GM21381 (cell line): ENCODE results near the gene CACUL1.
"Not testable (repeated sequence)": the region's sequence is repeated elsewhere in the genome, so short reads cannot be mapped to it uniquely, and the experiment has no call there.

Source experiments
- ATAC-seq: cut with Tn5 transposase; IDR thresholded peaks from one replicate; pipeline ENCODE4 v1.9.1; 2021; ENCODE audit warnings: mild to moderate bottlenecking, moderate library complexity; ENCODE audit not compliant: unreplicated experiment

The CACUL1 gene

DNA sequence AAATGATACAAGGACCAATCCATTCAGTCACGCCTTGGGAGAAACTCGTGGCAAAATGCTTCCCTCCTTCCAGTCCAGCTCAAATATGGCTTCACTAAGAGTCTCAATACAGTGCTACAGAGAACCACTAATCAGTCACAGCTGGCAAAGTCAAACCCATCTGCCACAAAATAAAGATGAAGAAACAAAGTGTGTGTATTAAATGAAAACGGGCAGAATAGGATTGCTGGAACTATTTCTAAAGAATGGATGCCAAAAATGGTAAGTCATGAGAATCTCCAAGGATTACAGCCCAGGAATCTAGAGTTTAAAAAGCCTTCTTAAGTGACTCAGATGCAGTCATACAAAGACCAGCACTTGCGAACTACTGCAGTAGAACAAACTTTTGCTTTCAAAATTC is 61.9 kb downstream of the CACUL1 start:
- no peak for ATAC-seq

DNA sequence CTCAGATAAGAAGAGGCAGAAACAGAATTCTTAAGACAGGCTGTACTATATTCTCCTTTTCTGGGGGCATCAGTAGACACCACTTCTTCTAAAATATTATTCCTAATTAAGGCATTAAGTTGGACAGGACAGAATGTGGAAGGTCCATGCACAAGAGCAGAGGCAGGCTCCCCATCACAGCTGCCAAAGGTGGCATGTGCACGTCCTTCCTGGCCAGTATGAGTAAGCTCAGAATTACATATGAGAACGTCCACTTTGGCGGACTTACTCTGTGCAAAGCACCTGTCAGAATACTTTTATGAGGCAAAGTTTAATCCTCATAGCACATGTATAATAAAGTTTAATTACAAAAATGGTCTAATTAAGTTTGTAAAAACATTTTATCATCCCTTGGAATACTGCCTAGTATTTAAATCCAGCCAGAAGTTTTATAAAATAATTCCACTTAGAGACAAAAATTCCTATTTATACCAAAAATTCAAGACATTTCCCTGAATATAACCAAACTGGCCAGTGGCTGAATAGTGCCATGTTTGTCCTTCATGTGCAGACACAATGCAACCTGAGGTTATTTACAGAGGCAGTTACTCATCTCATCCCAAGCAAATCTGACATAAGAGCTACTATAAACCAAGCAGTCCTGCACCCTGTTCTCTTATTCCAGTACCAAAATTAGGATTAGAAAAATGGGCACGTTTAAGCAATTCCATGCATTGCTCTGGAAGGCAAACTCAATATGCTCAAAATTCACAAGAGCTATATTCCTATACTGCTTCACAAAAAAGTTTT is 65.5 kb downstream of the CACUL1 start:
- ATAC-seq: no peak

DNA sequence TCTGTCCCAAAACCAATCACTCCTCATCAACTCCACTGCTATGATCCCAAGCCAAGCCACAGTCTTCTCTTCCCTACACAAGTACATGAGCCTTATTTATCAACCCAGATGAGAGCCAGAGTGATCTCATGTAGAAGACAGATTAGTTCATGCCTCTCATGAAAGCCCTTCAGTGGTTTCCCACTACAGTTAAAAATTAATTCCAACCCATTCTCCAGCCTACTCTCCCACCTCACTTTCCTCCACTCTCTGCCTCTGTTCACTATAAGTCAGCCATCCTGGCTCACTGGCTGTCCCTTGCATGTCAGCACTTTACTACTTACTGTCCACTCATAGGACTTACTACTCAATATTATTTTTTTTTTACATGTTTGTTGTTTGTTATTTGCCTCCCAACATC is 67.3 kb downstream of the CACUL1 start:
- no peak for ATAC-seq

DNA sequence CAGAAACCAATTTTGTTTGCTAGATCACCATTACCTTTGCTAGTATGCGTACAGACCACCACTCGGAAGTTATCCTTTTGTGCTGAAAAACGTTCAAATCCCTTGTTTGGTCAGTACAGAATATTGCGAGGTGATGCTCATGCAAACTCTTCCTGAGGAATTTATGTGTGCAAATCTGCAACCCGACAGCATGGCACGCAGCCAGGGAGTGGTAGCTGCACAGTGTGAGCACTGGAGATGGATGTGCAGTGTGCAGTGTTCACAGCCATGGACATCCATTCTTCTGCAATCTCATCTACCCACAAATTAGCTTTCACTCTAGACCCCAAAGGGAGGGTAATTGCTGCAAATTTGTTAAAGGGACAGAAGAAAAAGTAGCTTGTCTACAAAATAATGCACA is 72.2 kb downstream of the CACUL1 start:
- no peak for ATAC-seq

DNA sequence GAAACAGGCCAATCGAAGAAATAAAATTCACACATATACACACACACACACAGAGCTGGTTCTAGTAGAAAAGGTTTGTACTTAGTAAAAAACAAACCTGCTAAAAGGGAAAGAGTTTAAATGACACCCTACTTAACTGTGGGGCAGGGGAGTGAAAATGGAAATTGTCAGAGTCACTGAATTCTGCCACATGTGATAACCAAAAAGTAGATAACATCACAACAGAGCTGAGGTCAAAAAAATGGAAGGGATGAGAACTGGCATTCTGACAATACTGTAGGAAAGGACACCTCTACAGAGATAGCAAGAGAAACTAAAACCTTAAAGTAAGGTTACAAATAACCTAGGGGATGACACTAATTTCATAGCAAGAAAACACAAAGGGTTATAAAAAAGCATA is 74.6 kb downstream of the CACUL1 start:
- no peak for ATAC-seq

DNA sequence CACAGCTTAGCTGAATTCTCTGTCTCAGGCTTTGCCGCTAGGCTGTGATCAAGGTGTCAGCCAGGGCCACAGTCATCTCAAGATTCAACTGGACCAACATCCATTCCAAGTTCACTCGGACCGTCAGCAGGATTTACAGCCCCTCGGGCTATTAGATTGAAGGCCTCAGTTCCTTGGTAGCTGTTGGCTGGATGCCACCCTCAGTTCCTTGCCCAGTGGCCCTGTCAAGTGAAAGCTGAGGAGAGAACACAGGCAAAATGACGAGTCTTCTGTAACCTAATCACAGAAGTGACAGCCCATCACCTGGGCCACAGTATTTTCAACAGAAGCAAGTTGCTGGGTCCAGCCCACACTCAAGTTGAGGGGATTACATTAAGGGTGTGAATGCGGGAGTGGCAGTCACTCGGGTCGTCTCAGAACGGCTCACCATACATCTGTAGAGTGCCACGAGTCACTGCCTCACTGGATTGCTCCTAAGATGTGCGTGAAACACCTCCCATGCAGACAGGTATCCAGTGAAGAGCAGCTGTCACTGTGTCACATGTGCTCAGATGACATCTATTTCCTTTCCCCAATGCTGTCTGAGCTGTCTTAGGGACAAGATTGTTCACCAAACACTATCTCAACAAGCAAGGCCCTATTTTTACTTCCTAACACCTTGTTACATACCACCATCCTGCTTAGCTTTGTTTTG is 80.4 kb downstream of the CACUL1 start:
- ATAC-seq: no peak

GRCh38 chr10:118672766-118673715 is 81.7 kb downstream of the CACUL1 start:
- no peak for ATAC-seq

DNA sequence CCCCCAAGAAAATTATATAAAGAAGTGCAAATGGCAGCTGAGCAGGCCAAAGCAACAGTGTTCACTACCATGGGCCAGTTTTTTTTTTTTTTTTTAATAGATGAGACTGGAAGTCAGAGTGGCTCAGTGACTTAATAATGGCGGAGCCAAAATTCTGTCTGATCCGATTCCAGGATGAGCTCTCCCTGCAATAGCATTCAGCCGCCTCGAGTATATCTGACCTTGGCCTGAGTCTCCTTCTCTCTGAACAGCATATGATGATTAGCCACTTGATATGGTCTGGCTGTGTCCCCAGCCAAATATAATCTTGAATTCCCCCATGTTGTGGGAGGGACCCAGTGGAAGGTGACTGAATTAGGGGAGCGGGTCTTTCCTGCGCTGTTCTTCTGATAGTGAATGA is 82.6 kb downstream of the CACUL1 start:
- ATAC-seq: no peak

DNA sequence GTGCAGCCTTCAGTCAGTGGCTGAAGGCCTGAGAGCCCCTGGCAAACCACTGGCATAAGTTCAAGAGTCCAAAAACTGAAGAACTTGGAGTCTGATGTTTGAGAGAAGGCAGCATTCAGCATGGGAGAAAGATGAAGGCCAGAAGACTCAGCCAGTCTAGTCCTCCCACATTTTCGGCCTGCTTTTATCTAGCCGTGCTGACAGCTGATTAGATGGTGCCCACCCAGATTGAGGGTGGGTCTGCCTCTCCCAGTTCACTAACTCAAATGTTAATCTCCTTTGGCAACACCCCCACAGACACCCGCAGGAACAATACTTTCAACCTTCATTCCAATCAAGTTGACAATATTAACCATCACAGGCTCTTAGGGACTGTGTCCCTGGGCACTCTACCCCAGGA is 83.5 kb downstream of the CACUL1 start:
- not testable (repeated sequence) for ATAC-seq

DNA sequence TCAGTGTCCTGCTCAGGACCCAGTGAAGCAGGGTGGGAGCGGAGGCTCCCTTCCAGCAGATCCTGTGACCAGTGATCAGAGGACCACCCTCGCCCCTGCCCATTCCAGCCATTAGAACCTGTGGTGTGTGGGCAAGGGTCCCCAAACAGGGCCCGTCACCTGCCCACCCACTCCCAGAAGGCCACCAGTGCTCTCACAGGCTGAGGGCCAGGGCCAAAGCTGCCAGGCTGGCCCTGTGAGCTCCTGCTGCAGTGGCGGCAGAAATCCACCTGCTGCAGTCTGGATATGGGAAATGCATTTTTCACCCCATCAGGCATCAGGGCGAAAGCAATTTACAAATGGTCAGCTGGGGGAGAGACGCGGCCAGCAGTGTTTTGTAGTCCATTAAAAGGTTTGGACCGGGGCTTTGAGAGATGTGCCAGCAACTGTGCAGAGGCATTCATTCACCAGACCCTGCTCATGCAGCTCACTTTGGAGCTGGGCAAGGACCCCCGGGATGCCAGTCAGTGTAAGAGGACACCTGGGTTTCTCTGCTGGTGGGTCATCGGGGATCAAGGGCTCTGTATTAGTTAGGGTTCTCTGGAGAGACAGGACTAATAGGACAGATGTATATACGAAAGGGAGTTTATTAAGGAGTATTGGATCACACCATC is 84.2 kb downstream of the CACUL1 start:
- ATAC-seq: no peak

DNA sequence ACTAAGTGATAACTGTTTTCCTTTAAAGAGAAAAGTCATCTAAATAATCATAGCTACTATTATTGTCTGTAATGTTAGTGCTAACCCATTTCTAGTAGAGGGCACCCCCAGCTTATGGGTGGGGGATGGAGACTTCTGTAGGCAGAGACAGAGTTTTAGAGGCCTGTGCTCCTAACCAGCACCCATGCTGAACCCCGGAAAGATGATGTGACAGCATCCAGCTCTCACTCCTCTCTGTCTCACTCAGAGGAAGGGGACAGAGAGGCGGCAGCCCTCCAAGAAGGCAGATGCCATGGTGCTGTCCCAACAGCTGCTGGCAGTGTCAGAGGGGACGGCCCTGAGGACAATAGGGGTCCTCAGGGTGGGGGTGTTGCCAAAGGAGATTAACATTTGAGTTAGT is 84.9 kb downstream of the CACUL1 start:
- no peak for ATAC-seq

- ATAC-seq: no peak
Measured at GRCh38 chr10:118669020-118669791, 85.6 kb downstream of the CACUL1 start.

DNA sequence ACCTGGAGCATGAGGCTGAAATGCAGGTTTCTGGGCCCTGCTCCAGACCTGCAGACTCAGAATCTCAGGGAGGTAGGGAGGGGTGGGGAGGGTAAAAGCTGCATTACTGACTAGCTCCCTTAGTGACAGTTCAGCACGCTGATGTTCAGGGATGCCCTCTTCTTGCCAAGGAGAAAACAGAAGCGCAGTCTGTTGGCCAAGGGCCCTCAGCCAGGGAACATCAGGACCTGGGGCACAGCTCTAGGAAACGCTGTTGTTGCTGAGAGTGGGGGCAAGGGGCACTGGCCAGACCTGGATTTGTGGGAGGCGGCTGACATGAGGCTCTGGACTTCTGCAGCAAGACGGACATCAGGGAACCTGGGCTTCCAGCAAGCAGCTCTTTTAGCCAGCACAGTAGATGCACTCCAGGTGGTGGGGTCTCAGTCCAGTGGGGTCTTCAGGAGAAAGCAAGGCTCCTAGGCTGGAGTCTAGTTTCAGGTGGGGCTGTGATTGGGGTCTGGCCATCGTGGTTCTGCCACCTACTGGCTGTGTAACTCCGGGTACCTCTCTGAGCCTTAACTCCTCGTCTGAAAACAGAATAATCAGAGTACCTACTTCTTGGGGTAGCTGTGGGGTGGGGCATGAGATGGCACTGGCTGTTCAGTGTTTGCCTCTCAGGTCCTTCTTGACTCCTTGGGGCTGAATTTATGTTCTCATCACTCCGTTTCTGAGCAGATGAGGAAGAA is 86.4 kb downstream of the CACUL1 start:
- no peak for ATAC-seq

DNA sequence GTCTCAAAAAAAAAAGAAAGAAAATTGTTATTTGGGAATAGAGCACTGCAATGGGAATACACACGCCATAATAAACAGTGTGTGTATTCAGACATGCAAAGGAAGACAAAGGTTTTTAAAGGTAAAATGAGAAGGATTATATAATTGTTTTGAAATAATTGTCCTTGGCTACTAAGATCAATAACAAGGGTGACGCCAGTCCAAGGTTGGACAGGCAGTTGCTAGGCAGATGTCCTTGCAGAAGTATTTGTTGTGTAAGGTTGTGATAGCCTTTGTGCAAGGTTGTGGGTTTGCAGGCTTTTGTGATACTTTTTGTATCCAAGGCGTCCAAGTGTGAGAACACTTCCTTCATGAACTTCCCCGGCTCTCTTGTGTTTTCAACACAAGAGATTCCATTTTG is 87.0 kb downstream of the CACUL1 start:
- ATAC-seq: no peak

DNA sequence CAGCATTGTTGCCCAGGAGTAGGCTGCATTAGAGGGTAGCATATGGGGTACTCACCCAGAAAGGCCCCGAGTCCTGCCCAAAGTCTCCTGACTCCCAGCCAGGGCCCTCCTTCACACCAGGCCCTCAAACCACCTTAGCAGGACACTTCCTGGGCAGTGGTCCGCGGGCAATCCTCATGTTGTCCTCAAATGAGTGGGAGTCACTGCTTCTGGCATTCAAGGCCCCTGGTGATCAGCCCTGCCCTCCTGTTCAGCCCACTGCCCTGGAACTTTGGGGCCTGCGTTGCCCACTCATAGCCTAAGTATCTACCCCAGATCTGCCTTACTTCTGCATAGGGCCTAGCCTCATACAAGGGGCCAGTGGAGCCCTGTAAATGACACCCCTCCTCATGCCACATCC is 88.4 kb downstream of the CACUL1 start:
- ATAC-seq: no peak

GRCh38 chr10:118664321-118664720 is 90.4 kb downstream of the CACUL1 start:
- ATAC-seq: no peak

DNA sequence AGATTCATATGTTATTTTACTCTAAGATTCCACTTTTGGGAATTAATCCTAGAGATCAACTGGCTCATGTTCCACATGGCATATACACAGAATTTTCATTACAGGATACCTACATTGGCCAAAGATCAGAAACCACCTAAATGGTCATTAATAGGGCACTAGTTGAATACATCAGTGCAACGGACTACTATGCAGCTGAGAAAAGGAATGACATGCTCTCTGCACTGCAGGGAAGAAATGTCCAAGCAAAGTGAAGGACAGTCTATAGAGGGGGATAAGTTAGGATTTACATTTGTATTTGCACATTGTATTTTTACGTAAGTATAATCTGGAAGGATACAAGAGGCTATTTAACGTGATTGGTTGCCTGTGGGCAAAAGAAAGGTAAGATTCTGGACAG is 91.6 kb downstream of the CACUL1 start:
- ATAC-seq: no peak

- ATAC-seq: no peak
Measured at GRCh38 chr10:118662228-118663035, 92.3 kb downstream of the CACUL1 start.

DNA sequence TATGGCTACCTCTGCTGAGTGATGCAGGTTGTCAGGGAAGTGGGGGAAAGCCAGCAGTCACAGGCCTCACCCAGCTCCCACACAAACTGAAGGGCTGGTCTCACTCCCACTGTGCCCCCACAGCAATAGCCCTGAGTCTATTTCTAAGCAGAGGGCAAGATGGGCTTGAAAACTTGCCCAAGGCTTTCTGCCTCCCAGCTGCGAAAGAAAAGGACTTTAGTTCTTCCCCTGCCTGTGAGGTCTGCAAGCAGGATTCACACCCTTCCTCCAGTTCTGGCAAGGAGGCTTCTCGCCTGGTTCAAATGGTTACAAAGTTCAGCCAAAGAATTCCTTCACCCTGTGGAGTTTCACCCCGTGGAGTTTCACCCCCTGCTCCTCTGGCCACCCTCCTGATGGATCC is 96.0 kb downstream of the CACUL1 start:
- no peak for ATAC-seq
